Left renal cortex interstitium (tissue), 4 donors: Measurements from ENCODE around the gene TOPORS. TPM values are rescaled to one million over a fixed set of nuclear protein-coding genes. Genes with fewer than 3 reads are reported as not detected.
"Not testable (repeated sequence)": the region's sequence is repeated elsewhere in the genome, so short reads cannot be mapped to it uniquely, and the experiment has no call there.

Experiments
- DNase-seq, 4 donors: peaks; one replicate each; pipeline ENCODE4 v3.0.0-alpha.2; 2013; ENCODE audit warnings: low read depth in 4 of 4, low spot score in 2 of 4, missing footprints in 1 of 4
- polyA plus RNA-seq, 4 donors: library from polyadenylated mRNA; unstranded; fragments of 120-200 nt; gene quantifications; one replicate each; pipeline ENCODE4 v1.2.1, GENCODE V29; 2013; ENCODE audit not compliant: insufficient read length in 4 of 4

The TOPORS gene
- 10 to 100 TPM; 27.9 to 38.6 (median 30.6) TPM for polyA plus RNA-seq

GRCh38 chr9:32552172-32552872 lies at the start of gene TOPORS, which contains the start of gene SMIM27:
Gene TOPORS (minus strand): TSS chr9:32552586. CDS start chr9:32552436, 150 bp downstream.
Gene SMIM27 (plus strand): TSS chr9:32552327. CDS start chr9:32552435, 108 bp downstream.
- DNase-seq, result peak; percentile 86 to 94 (median 89)

- not testable (repeated sequence) for DNase-seq
Measured at GRCh38 chr9:32599021-32599420, 46.6 kb upstream of the TOPORS start.

GRCh38 chr9:32596936-32597335 lies 44.5 kb upstream of the TOPORS start:
- DNase-seq, result no peak

GRCh38 chr9:32596096-32596865 lies 43.9 kb upstream of the TOPORS start:
- no peak for DNase-seq

GRCh38 chr9:32590898-32591297 lies 38.5 kb upstream of the TOPORS start:
- DNase-seq, result no peak

- no peak for DNase-seq
Measured at GRCh38 chr9:32590476-32590875, 38.1 kb upstream of the TOPORS start.

GRCh38 chr9:32589083-32589723 lies 36.8 kb upstream of the TOPORS start:
- DNase-seq, result peak in 1 of 4 donors; percentile 36

- no peak for DNase-seq
Measured at GRCh38 chr9:32587901-32588300, 35.5 kb upstream of the TOPORS start.

GRCh38 chr9:32584784-32585183 lies 32.4 kb upstream of the TOPORS start:
- DNase-seq, result no peak

GRCh38 chr9:32581512-32582143 lies 29.2 kb upstream of the TOPORS start:
- peak in 1 of 4 donors; percentile 52 for DNase-seq

- DNase-seq, result no peak
Measured at GRCh38 chr9:32580631-32581300, 28.4 kb upstream of the TOPORS start.

GRCh38 chr9:32579706-32580331 lies 27.4 kb upstream of the TOPORS start:
- peak in 1 of 4 donors; percentile 39 for DNase-seq

- DNase-seq, result no peak
Measured at GRCh38 chr9:32578976-32579375, 26.6 kb upstream of the TOPORS start.

- DNase-seq, result no peak
Measured at GRCh38 chr9:32577316-32577715, 24.9 kb upstream of the TOPORS start.

- no peak for DNase-seq
Measured at GRCh38 chr9:32574858-32575257, 22.5 kb upstream of the TOPORS start.

- DNase-seq, result no peak
Measured at GRCh38 chr9:32573821-32574220, 21.4 kb upstream of the TOPORS start.

GRCh38 chr9:32572900-32573523 lies 20.6 kb upstream of the TOPORS start, which contains the start of gene NDUFB6:
Gene NDUFB6 (minus strand): TSS chr9:32573159. CDS start chr9:32573060, 99 bp downstream.
- peak; percentile 84 to 90 (median 88) for DNase-seq

GRCh38 chr9:32571969-32572899 lies 19.8 kb upstream of the TOPORS start:
- DNase-seq, result peak in 2 of 4 donors; percentile 48 to 64
